Measurements from ENCODE around the gene DACT3.
"Not testable (repeated sequence)": the region's sequence is repeated elsewhere in the genome, so short reads cannot be mapped to it uniquely, and the experiment has no call there.

The DACT3 gene

GRCh38 chr19:46633130-46633529 lies 27.9 kb downstream of the DACT3 start:
- no peak for DNase-seq
- Mint-ChIP-seq H3K4me3 (peak overlapping the region; percentile 75), H3K9me3 (no peaks in the 10 kb centered on the region), H3K4me1 (ENCODE audit: low read depth) (peaks cover 23% of the 10 kb centered on the region), H3K27me3 (no peaks in the 10 kb centered on the region), H3K27ac (peak overlapping the region; percentile 72), H3K36me3 (ENCODE audit: low read depth) (no peaks in the 10 kb centered on the region)

- Mint-ChIP-seq H3K36me3 (ENCODE audit: low read depth) (no peaks in the 10 kb centered on the region), H3K4me3 (no peak overlapping the region), H3K4me1 (ENCODE audit: low read depth) (peaks cover 24% of the 10 kb centered on the region), H3K27ac (no peak overlapping the region), H3K9me3 (no peaks in the 10 kb centered on the region), H3K27me3 (no peaks in the 10 kb centered on the region)
- no peak for DNase-seq
Measured at GRCh38 chr19:46631481-46631880, 29.5 kb downstream of the DACT3 start.

DNA sequence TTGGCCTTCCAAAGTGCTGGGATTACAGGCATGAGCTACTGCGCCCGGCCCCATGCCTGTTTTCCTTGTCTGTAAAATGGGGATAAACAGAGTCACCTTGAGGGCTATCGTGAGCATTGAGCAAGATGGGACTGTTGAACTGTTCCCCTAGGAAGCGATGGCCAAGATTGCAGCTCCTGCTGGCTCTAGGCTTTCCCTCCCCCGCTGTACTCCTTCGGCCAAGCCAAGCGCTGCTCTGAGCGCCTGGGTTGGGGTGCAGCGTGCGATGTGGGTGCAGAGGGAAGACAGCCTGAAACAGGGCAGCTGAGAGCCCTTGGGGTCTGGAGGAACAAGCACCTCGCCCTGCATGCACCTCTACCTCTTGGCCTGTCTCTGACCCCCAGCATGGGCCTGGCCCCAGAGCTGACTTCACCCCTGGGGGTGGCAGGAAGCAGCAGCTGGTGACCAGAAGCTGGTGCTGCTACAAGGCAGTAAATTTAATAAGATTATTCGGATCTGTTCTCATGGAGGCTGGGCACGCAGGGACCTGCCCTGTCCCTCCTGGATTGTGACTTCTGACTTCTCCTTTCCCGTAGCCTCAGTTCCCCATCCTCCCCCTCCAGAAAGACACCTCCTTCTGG lies 30.3 kb downstream of the DACT3 start:
- Mint-ChIP-seq H3K4me1 (ENCODE audit: low read depth) (peaks cover 22% of the 10 kb centered on the region), H3K9me3 (no peaks in the 10 kb centered on the region), H3K27me3 (no peaks in the 10 kb centered on the region), H3K4me3 (no peak overlapping the region), H3K27ac (no peak overlapping the region), H3K36me3 (ENCODE audit: low read depth) (no peaks in the 10 kb centered on the region)
- no peak for DNase-seq

DNA sequence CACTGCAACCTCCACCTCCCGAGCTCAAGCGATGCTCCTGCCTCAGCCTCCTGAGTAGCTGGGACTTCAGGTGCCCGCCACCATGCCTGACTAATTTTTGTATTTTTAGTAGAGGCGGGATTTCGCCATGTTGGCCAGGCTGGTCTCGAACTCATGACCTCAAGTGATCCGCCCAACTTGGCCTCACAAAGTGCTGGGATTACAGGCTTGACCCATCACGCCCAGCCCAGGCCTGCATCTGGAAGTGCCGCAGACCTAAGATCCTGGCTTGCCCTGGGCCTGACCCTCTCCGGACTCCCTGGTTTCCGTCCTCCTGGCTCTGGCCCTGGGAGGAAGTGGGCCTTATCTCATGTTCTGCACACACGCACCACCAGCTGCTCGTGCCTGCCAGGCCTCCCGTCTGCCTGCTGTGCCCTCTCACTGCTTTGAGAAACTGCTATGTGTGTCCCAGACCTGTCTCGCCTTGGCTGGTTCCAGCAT lies 31.4 kb downstream of the DACT3 start:
- H3K36me3 Mint-ChIP-seq (ENCODE audit: low read depth) = no peaks in the 10 kb centered on the region
- no peaks in the 10 kb centered on the region for H3K27me3 Mint-ChIP-seq
- no peak for DNase-seq
- H3K4me1 Mint-ChIP-seq (ENCODE audit: low read depth) = peaks cover 28% of the 10 kb centered on the region
- no peaks in the 10 kb centered on the region for H3K9me3 Mint-ChIP-seq
- H3K27ac Mint-ChIP-seq = no peak overlapping the region
- no peak overlapping the region for H3K4me3 Mint-ChIP-seq

DNA sequence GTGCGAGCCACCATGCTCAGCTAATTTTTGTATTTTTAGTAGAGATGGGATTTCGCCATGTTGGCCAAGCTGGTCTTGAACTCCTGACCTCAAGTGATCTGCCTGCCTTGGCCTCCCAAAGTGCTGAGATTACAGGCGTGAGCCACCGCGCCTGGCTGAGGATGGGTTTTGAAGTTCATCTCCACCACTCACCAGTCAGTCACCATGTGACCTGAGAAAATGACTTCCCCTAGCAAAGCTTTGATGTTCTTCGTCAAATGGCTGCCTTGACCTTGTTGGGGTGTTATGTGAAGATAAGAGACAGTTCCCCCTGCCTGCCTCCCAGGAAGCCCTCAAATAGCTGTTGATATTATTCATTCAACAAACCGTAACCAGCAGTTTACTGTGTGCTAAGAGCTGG lies 32.0 kb downstream of the DACT3 start:
- not testable (repeated sequence) for H3K27ac Mint-ChIP-seq; H3K9me3 Mint-ChIP-seq; H3K36me3 Mint-ChIP-seq (ENCODE audit: low read depth); H3K27me3 Mint-ChIP-seq; H3K4me3 Mint-ChIP-seq; DNase-seq
- peaks cover 29% of the 10 kb centered on the region for H3K4me1 Mint-ChIP-seq (ENCODE audit: low read depth)

- Mint-ChIP-seq H3K4me1 (ENCODE audit: low read depth) (peaks cover 32% of the 10 kb centered on the region), H3K36me3 (ENCODE audit: low read depth) (no peaks in the 10 kb centered on the region), H3K4me3 (no peak overlapping the region), H3K27me3 (no peaks in the 10 kb centered on the region), H3K9me3 (no peaks in the 10 kb centered on the region), H3K27ac (no peak overlapping the region)
- DNase-seq = no peak
Measured at GRCh38 chr19:46626446-46626845, 34.5 kb downstream of the DACT3 start.

DNA sequence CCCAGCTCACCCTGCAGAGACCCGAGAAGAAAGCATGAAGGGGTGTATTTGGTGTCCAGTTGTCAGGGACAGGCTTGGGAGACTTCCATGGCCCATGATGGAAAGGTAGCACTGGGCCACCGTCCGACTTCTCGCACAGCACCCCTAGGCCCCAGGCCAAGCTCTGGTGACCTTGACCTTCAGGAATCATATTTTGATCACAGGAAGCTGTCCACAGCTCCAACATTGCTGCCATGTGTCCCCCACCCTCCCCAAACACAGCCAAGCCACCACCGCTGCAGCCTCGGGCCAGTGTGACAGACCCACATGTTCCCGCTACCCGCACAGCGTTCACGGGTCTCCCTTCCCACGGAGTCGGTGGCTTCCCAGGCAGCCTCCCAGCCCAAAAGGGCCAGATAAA lies 35.3 kb downstream of the DACT3 start:
- Mint-ChIP-seq H3K36me3 (ENCODE audit: low read depth) (no peaks in the 10 kb centered on the region), H3K9me3 (no peaks in the 10 kb centered on the region), H3K4me3 (no peak overlapping the region), H3K27ac (peak overlapping the region; percentile 86), H3K4me1 (ENCODE audit: low read depth) (peaks cover 40% of the 10 kb centered on the region), H3K27me3 (no peaks in the 10 kb centered on the region)
- DNase-seq = no peak

DNA sequence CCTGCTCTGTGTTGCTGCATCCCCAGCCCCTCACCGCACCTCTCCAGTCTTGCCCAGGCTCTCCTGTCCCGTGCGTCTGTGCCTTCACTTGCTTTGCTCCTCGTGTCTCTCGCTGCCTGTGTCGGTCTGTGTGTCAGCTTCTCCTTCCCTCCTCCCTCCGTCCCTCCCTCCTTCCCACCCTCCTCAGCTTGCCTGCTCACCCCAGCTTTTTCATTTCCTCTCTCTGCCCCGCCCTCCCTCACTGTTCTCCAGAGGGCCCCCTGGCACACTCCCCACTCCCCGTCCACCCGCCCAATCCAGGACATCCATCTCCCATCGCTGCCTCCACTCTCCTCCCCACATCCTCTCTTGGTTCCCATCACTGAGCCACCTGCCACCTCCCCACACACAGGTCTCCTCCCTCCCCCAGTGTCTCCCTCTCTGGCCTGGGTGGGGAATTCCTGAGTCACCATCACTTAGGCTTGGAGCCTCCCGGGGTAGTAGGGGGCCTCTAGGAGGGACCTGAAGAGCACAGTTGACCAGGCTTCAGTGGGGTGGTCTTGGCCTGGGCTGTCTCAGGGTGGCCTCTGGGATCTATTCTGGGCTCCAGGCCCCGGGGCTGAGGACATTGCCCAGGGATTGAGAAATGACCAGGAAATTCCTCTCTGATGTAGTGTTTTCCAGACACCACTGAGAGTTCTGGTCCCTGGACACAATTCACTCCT lies 35.9 kb downstream of the DACT3 start, which contains the start of gene PTGIR:
Gene PTGIR, minus strand, starts transcription at position 132 of the 704 bp plus-strand sequence. CDS start 864 bp downstream, outside the sequence.
- peak within 1 kb of the TSS; percentile 86 for H3K27ac Mint-ChIP-seq
- H3K4me1 Mint-ChIP-seq (ENCODE audit: low read depth) = peaks cover 46% of the 10 kb centered on the region
- no peaks in the 10 kb centered on the region for H3K27me3 Mint-ChIP-seq
- no peaks in the 10 kb centered on the region for H3K9me3 Mint-ChIP-seq
- H3K36me3 Mint-ChIP-seq (ENCODE audit: low read depth) = no peaks in the 10 kb centered on the region
- peak within 1 kb of the TSS; percentile 78 for H3K4me3 Mint-ChIP-seq
- DNase-seq = peak; percentile 54

GRCh38 chr19:46623915-46624502 lies 37.0 kb downstream of the DACT3 start:
- Mint-ChIP-seq H3K9me3 (no peaks in the 10 kb centered on the region), H3K36me3 (ENCODE audit: low read depth) (no peaks in the 10 kb centered on the region), H3K27ac (peak overlapping the region; percentile 86), H3K4me1 (ENCODE audit: low read depth) (peaks cover 55% of the 10 kb centered on the region), H3K4me3 (peak overlapping the region; percentile 78), H3K27me3 (no peaks in the 10 kb centered on the region)
- no peak for DNase-seq

- Mint-ChIP-seq H3K36me3 (ENCODE audit: low read depth) (no peaks in the 10 kb centered on the region), H3K27me3 (no peaks in the 10 kb centered on the region), H3K27ac (peak overlapping the region; percentile 27), H3K4me1 (ENCODE audit: low read depth) (peaks cover 66% of the 10 kb centered on the region), H3K4me3 (peak overlapping the region; percentile 53), H3K9me3 (no peaks in the 10 kb centered on the region)
- DNase-seq = no peak
Measured at GRCh38 chr19:46622118-46622446, 38.9 kb downstream of the DACT3 start.

DNA sequence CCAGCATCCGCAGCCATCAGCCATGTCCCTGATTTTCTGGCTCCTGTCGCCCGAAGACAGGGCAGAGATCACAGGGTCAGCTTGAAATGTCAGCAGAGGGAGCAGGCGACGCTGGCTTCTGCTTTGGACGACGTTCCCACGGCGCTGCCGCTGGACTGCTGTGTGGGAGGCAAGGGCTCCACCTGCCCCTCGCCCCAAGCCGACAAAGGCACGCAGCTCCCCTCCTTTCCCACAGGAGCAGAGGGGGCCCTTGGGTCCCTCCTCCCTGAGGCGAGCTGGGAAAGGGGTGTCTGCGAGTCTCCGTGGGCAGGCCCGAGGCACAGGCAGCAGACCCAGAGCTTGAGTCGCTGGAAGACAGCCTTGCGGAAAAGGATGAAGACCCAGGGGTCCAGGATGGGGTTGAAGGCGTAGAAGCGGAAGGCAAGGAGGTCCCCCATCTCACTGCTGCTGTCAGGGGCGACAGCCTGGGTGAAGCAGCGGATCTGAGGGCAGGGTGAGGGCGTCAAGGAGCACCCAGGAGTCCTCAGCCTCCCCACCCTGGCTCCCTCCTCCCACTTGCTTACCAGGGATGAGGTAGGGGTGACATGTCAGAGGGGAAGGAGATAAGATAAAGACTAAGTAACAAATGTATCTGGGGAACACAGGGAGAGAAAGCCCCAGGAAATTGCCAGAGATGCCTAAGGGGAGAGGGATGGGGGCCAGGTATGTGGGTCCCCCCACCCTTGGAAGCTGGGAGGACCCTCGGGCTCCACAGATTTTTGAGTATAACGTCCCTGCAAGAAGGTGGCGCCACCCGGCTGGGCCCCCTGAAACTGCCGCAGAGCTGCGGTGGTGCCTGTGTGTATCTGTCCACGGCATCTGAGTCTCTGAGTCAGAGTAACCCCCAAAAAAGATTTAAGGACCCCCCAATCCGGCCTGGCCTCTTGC lies 39.5 kb downstream of the DACT3 start:
- H3K4me1 Mint-ChIP-seq (ENCODE audit: low read depth) = peaks cover 71% of the 10 kb centered on the region
- DNase-seq = no peak
- H3K4me3 Mint-ChIP-seq = peak overlapping the region; percentile 53
- no peaks in the 10 kb centered on the region for H3K27me3 Mint-ChIP-seq
- H3K27ac Mint-ChIP-seq = peak overlapping the region; percentile 66
- H3K9me3 Mint-ChIP-seq = no peaks in the 10 kb centered on the region
- no peaks in the 10 kb centered on the region for H3K36me3 Mint-ChIP-seq (ENCODE audit: low read depth)

- Mint-ChIP-seq H3K4me1 (ENCODE audit: low read depth) (peaks cover 77% of the 10 kb centered on the region), H3K9me3 (no peaks in the 10 kb centered on the region), H3K27ac (no peak overlapping the region), H3K4me3 (no peak overlapping the region), H3K27me3 (no peaks in the 10 kb centered on the region), H3K36me3 (ENCODE audit: low read depth) (no peaks in the 10 kb centered on the region)
- DNase-seq = no peak
Measured at GRCh38 chr19:46620716-46621115, 40.3 kb downstream of the DACT3 start.

DNA sequence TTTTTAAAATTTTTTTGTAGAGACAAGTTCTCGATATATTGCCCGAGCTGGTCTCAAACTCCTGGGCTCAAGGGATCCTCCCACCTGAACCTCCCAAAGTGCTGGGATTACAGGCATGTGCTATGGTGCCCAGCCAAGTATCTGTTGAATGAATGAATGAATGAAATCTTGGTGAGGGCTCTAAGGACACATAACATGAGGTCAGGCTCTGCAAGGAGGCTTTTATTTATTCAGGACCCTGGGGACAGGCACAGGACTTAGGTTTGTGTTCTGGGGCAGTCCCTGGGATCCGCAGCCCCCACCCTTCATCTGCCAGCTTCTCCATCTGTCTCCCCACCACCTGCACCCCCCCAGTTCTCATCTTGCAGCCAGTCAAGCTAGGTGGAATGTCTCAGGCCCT lies 40.7 kb downstream of the DACT3 start:
- Mint-ChIP-seq H3K36me3 (ENCODE audit: low read depth) (no peaks in the 10 kb centered on the region), H3K27me3 (no peaks in the 10 kb centered on the region), H3K4me1 (ENCODE audit: low read depth) (peaks cover 75% of the 10 kb centered on the region), H3K27ac (peak overlapping the region; percentile 92), H3K9me3 (no peaks in the 10 kb centered on the region), H3K4me3 (peak overlapping the region; percentile 68)
- DNase-seq = no peak

GRCh38 chr19:46618670-46619231 lies 42.2 kb downstream of the DACT3 start:
- H3K27me3 Mint-ChIP-seq = no peaks in the 10 kb centered on the region
- H3K36me3 Mint-ChIP-seq (ENCODE audit: low read depth) = no peaks in the 10 kb centered on the region
- no peaks in the 10 kb centered on the region for H3K9me3 Mint-ChIP-seq
- peak overlapping the region; percentile 92 for H3K27ac Mint-ChIP-seq
- no peak for DNase-seq
- H3K4me1 Mint-ChIP-seq (ENCODE audit: low read depth) = peaks cover 74% of the 10 kb centered on the region
- peak overlapping the region; percentile 68 for H3K4me3 Mint-ChIP-seq
